Epithelial cell of proximal tubule (primary cell): Measurements from ENCODE around the gene PRR5L. TPM values are rescaled to one million over a fixed set of nuclear protein-coding genes. Genes with fewer than 3 reads are reported as not detected.

Experiments
- DNase-seq: peaks from one replicate; pipeline ENCODE4 v3.0.0-alpha.2; 2011; ENCODE audit warnings: low read depth
- H3K4me3 ChIP-seq: 2 replicates; pipeline ENCODE4 v1.5.1; 2011; ENCODE audit warnings: low read depth, mild to moderate bottlenecking, low read length
- CTCF ChIP-seq: conservative IDR thresholded peaks from 2 replicates; pipeline ENCODE4 v1.5.1; 2012; ENCODE audit warnings: low read depth, mild to moderate bottlenecking, low read length
- total RNA-seq: library from RNA; depleted of rRNA; stranded (reverse); fragments of >200 nt; gene quantifications from 2 replicates; pipeline ENCODE4 v1.2.3, GENCODE V29; 2015

The PRR5L gene
- total RNA-seq, 1 donor from 2014 or later: 5.9 TPM

GRCh38 chr11:36432093-36432469, 136.0 kb downstream of the PRR5L start:
- no peak for TF ChIP-seq CTCF
- no peak for DNase-seq
- peak overlapping the region; percentile 12 for H3K4me3 ChIP-seq

DNA sequence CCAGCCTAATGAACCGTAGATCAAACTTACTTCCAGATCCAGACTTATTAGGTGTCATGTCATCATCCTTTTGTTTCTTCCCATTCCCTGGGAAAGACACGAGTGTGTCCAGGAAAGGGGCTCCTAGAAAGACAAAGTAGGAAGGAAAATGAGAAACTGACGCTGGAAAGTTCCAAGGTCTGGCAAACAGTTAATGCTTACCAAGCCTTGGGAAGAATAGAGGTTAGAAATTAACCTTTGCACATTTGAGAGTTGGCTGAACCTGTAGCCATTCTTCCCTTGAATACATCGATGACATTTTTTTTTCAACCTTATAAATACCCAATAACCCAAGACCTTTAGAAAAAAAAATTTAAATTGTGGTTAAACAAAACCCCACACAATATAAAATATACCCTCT, 136.7 kb downstream of the PRR5L start:
- DNase-seq: no peak
- H3K4me3 ChIP-seq: peak overlapping the region; percentile 12
- no peak for TF ChIP-seq CTCF

DNA sequence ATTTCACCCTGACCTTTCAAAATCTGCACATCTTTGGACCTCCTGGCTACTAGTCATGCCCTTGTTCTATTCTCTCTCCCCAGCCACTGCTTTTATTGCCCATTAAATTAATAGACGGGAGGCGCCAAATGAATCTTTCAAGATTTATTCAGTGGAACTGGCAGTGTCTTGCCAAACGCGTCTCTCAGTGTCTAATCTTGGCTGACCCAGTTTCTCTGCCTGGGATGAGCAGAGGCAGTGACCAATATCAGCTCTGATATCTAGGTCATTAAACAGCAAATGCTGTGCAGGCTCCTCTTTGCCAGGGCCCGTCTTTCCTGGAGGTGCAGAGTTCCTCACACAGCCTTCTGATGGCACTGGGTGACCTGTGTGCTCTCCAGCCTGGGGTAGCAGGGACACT, 140.0 kb downstream of the PRR5L start:
- DNase-seq: no peak
- no peak for TF ChIP-seq CTCF
- no peak overlapping the region for H3K4me3 ChIP-seq

- no peak overlapping the region for H3K4me3 ChIP-seq
- DNase-seq: no peak
- TF ChIP-seq CTCF: no peak
These were observed 140.5 kb downstream of the PRR5L start for GRCh38 chr11:36436589-36436988.

DNA sequence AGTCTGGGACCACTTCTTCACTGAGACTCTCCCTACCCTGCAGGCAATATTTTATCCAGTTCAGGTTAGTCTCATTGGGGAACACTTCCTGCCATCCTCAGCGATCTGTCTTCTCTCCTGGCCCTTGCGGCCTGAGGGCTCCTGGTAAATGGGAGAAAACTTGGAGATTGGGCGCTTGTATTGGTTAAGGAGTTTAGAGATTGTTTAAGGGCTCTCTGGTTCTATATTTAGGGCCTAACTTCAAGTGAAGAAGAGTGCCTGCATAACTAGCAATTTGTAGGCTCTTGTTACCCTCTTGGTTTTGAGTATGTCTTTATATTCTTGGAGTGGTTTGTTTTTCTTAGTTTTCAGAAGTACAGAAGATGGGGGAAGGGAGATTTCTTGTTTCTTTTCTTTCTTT, 141.3 kb downstream of the PRR5L start:
- no peak for DNase-seq
- H3K4me3 ChIP-seq: no peak overlapping the region

DNA sequence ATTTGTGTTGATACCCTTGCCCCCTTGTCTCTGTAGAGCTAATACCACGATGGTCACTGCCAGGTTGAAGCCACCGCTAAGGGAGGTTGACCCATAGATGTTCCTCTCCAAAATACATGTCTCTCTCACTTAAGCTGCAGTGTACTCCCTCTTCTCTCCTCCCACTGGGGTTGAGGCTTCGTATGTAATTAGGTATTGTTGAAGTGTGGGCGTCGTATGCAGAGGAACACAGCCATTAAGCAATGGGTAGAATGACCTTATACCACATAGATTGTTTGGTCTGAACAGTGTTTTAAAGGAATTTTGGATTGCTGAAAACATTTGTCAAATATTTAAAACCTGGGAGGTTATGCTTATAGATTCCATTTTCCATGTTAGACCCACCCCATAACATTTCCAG, 142.0 kb downstream of the PRR5L start:
- no peak overlapping the region for H3K4me3 ChIP-seq
- no peak for TF ChIP-seq CTCF
- no peak for DNase-seq

More for the DNA sequence above, 141.3 kb downstream of the PRR5L start:
- no peak for TF ChIP-seq CTCF

- DNase-seq: no peak
- no peak for TF ChIP-seq CTCF
- no peak overlapping the region for H3K4me3 ChIP-seq
These were observed 145.6 kb downstream of the PRR5L start for GRCh38 chr11:36441610-36442208.
